Pancreas (tissue), 10 donors: ENCODE measurements around the gene BABAM2. TPM values are rescaled to one million over a fixed set of nuclear protein-coding genes. Genes with fewer than 3 reads are reported as not detected.

Experiments
- ATAC-seq, 4 donors: fragments of 200-7000 bp; cut with Tn5 transposase; one replicate each; pipeline versions ENCODE4 v1.8.0 to v1.9.1; 2020; ENCODE audit warnings: mild to moderate bottlenecking in 4 of 4, moderate library complexity in 4 of 4
- DNase-seq, 6 donors: peaks; one replicate each; pipeline ENCODE4 v3.0.0-alpha.2; 2020
- FAIRE-seq: peaks from 2 replicates; lab custom pipeline; 2012; peaks lifted over from hg19 to GRCh38; lab: Jason Lieb, UNC
- H3K27ac ChIP-seq, 4 donors: fragments of 200-600 bp; sonication (generic); 1 replicate in 3 of 4; 2 replicates in 1 of 4; pipeline versions ENCODE4 v1.5.0 to v1.8.0; 2020
- H3K27me3 ChIP-seq, 4 donors: fragments of 200-600 bp; one replicate each; pipeline ENCODE4 v1.8.0; 2021
- H3K36me3 ChIP-seq, 3 donors: fragments of 200-600 bp; sonication (generic) in 1 of 3; one replicate each; pipeline versions ENCODE4 v1.5.0 to v1.8.0; 2020 to 2021
- H3K4me1 ChIP-seq, 3 donors: fragments of 200-600 bp; one replicate each; pipeline ENCODE4 v1.8.0; 2021
- H3K4me3 ChIP-seq, 4 donors: fragments of 200-600 bp; sonication (generic) in 2 of 4; one replicate each; pipeline versions ENCODE4 v1.5.0 to v1.8.0; 2020 to 2021
- H3K9me3 ChIP-seq, 4 donors: fragments of 200-600 bp; one replicate each; pipeline ENCODE4 v1.8.0; 2021
- CTCF ChIP-seq, 4 donors: fragments of 200-600 bp; sonication (generic) in 3 of 4; IDR thresholded peaks; one replicate each; pipeline versions ENCODE4 v1.5.0 to v1.8.0; 2021; ENCODE audit warnings: antibody characterized with exemption in 4 of 4
- WGBS, 2 donors: extraction: QIAGEN DNeasy Blood & Tissue Kit; methylation state at CpG; one replicate each; pipeline ENCODE4 v1.1.7; 2013; 5-methylcytosine and 5-hydroxymethylcytosine counted together
- intact Hi-C, 3 donors: fragments of 100-400 bp; cut with DNase I; formaldehyde crosslinking; loops; one replicate each; pipeline versions ENCODE4 v1.11.1 to v1.14.2; 2022
- polyA plus RNA-seq, 2 donors: library from polyadenylated mRNA; stranded (reverse); fragments of 200-250 nt; gene quantifications; one replicate each; pipeline ENCODE4 v1.2.3, GENCODE V29; 2013
- total RNA-seq, 6 donors: library from RNA; stranded (reverse); fragmentation: NEBNext Ultra II Directional in 4 of 6; extraction: Animal tissue kit (Norgen Biotek cat#: 25700) in 4 of 6; gene quantifications; one replicate each; pipeline versions ENCODE4 v1.2.1 to v1.2.4, GENCODE V29; 2021 to 2023
- donor health status: healthy with polysubstance abuse.
- donor health status: DM: no; HTN: no; CAD: no; lungs with moderate emphysema.
- donor health status: DM: no; HTN: no; CAD: no.
- donor health status: control.
- donor health status: control.
- donor health status: Bipolar disorder and iron deficiency.
- donor health status: DM: yes; HTN: yes; CAD: no.
- donor health status: DM: no; HTN: no; CAD: no.
- donor health status: DM: no; HTN: no; CAD: no.
- donor health status: DM: yes; HTN: yes; CAD: no.

Gene BABAM2
- total and polyA plus RNA-seq, 8 donors, result 9.4 to 21.3 (median 15.6) TPM

DNA sequence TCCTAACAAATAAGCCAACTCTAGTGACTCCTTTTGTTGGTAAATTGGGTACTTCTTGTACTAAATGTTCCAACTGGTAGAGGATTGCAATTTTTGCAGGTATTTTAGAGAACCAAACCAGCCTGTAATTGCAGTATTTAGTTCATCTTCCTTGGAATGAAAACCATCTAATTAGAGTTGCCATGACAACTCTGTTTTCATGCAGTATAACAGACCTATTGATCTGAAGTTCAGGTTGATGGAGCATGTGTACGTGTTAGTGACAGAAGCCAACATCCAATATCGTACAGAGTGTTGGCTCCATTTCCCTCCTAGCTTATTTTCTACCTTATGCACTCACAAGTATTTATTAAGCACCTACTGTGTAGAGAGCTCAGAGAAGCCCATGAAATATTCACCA, 325.8 kb downstream of the BABAM2 start:
- 40 to 46% methylated on average over 2 of the region's 2 CpGs for WGBS, 2 donors
- ATAC-seq (no peak), DNase-seq (no peak), FAIRE-seq (no peak)
- Histone ChIP-seq H3K4me1 (no peaks in the 10 kb centered on the region), H3K36me3 (no peaks in the 10 kb centered on the region), H3K9me3 (no peaks in the 10 kb centered on the region), H3K4me3 (no peak overlapping the region), H3K27ac (no peak overlapping the region), H3K27me3 (no peaks in the 10 kb centered on the region)
- TF ChIP-seq CTCF (IDR thresholded peaks at IDR 0.05), result no peak
- intact Hi-C loops, result no loop called here

DNA sequence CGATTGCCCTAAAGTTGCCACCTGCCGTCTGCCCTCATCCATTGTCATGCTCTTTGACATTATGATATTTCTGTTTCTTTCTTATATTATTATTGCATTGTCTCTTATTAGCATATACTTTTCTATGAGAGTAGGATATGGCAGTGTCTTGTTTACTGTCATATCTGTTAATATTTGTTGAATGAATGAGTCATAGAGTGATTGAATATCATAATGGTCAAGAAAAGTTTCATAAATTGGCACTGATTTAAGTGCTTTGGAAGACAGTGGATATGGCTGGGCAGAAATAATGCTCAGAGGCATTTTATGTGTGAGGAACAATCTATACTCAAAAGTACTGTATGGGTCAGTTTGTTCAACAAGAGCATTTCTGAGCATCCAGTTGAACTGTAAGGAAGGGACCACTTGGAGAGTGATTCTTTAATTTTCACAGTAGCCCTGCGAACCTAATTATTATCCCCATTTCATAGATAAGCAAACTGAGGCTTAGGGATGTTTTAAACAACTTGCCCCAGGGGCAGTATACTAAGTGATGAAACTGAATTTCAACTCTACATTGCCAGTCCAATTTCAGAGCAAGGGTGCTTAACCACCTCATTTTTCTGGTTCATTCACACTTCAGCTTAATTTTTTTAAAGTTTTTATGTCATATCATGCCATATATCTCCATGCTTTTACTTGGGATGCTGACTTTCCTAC, 326.7 kb downstream of the BABAM2 start:
- intact Hi-C loops, result no loop called here
- Histone ChIP-seq H3K27me3 (no peaks in the 10 kb centered on the region), H3K4me1 (no peaks in the 10 kb centered on the region), H3K4me3 (no peak overlapping the region), H3K27ac (no peak overlapping the region), H3K36me3 (no peaks in the 10 kb centered on the region), H3K9me3 (no peaks in the 10 kb centered on the region)
- DNase-seq (no peak), FAIRE-seq (no peak), ATAC-seq (no peak)
- 86 to 90% methylated on average over 3 of the region's 3 CpGs for WGBS, 2 donors
- TF ChIP-seq CTCF (IDR thresholded peaks at IDR 0.05), result no peak

DNA sequence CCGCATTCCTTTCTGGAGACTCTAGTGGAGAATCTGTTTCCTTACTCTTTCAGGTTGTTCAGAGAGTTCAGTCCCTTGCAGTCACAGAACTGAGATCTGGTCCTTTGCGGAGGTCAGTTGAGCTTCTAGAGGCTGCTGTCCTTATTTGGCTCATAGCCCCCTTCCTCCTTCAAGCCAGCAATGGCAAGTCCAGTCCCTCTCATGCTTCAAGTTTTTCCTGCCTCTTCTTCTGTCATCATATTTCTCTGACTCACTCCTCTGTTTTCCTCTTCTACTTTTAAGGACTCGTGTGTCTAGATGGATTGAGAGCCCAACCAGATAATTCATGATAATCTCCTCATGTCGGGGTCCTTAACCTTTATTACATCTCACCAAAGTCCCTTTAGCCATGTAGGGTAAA, 328.6 kb downstream of the BABAM2 start:
- 94 to 95% methylated on average over 4 of the region's 4 CpGs for WGBS, 2 donors
- ATAC-seq (no peak), FAIRE-seq (no peak), DNase-seq (no peak)
- no peaks in the 10 kb centered on the region for H3K27me3 ChIP-seq
- H3K4me3 ChIP-seq, result no peak overlapping the region
- no peaks in the 10 kb centered on the region for H3K4me1 ChIP-seq
- TF ChIP-seq CTCF (IDR thresholded peaks at IDR 0.05), result no peak
- H3K9me3 ChIP-seq, result no peaks in the 10 kb centered on the region
- no peak overlapping the region for H3K27ac ChIP-seq
- no peaks in the 10 kb centered on the region for H3K36me3 ChIP-seq
- intact Hi-C loops, result no loop called here

- FAIRE-seq (no peak), ATAC-seq (no peak), DNase-seq (no peak)
- 86 to 91% methylated on average over 13 of the region's 13 CpGs for whole genome bisulfite sequencing, 2 donors
- no peaks in the 10 kb centered on the region for H3K9me3 ChIP-seq
- no peak overlapping the region for H3K27ac ChIP-seq
- H3K36me3 ChIP-seq, result no peaks in the 10 kb centered on the region
- H3K27me3 ChIP-seq, result no peaks in the 10 kb centered on the region
- H3K4me3 ChIP-seq, result no peak overlapping the region
- H3K4me1 ChIP-seq, result no peaks in the 10 kb centered on the region
- no peak for TF ChIP-seq CTCF (IDR thresholded peaks at IDR 0.05)
- intact Hi-C loops, result no loop called here
These were observed 329.3 kb downstream of the BABAM2 start for GRCh38 chr2:28219758-28220368.
